ENCODE results near the gene LRRK1. TPM values are rescaled to one million over a fixed set of nuclear protein-coding genes. Genes with fewer than 3 reads are reported as not detected.

LRRK1 gene
- total RNA-seq, 2 experiments from 2014 or later = 1.2 to 1.9 TPM

DNA sequence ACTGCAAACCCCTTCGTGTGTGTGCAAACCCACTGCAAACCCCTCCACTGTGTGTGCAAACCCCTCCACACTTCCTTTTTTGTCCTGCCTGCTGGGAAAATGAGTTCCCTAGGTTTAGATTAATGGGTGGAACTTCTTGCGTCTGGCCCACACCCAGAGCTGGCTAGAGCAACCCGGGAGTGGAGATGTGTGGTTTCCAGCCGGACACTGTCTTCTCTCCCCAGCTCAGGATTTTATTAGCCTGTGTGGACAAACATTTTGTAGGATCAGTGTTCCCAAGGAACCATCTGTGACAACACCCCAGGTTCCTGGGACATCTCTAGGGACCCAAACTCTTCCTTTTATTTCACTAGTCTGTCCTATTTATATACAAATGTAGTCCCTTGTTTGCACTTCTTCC is 9.6 kb upstream of the LRRK1 start:
- H3K27ac Mint-ChIP-seq = no peak overlapping the region
- no peaks in the 10 kb centered on the region for H3K9me3 Mint-ChIP-seq (ENCODE audit: low read depth)
- CTCF ChIA-PET = no interaction called here
- H3K4me3 Mint-ChIP-seq = no peak overlapping the region
- DNase-seq (no peak), ATAC-seq (no peak)
- no peaks in the 10 kb centered on the region for H3K36me3 Mint-ChIP-seq
- no peaks in the 10 kb centered on the region for H3K4me1 Mint-ChIP-seq
- peaks cover 31% of the 10 kb centered on the region for H3K27me3 Mint-ChIP-seq

GRCh38 chr15:100909989-100910955 is 8.9 kb upstream of the LRRK1 start:
- H3K36me3 Mint-ChIP-seq = no peaks in the 10 kb centered on the region
- peaks cover 37% of the 10 kb centered on the region for H3K27me3 Mint-ChIP-seq
- no peak overlapping the region for H3K27ac Mint-ChIP-seq
- ATAC-seq (no peak), DNase-seq (no peak)
- no peaks in the 10 kb centered on the region for H3K9me3 Mint-ChIP-seq (ENCODE audit: low read depth)
- no peaks in the 10 kb centered on the region for H3K4me1 Mint-ChIP-seq
- H3K4me3 Mint-ChIP-seq = no peak overlapping the region
- CTCF ChIA-PET = interaction anchor here (0.9 kb wide), 1 partner anchor 98 kb away, joined by 3 read pairs; no protein-coding TSS in a partner anchor

GRCh38 chr15:100911086-100911485 is 8.1 kb upstream of the LRRK1 start:
- Mint-ChIP-seq H3K27ac (no peak overlapping the region), H3K4me3 (no peak overlapping the region), H3K27me3 (peaks cover 44% of the 10 kb centered on the region), H3K36me3 (no peaks in the 10 kb centered on the region), H3K9me3 (ENCODE audit: low read depth) (no peaks in the 10 kb centered on the region), H3K4me1 (no peaks in the 10 kb centered on the region)
- no peak for DNase-seq
- ATAC-seq = no peak
- CTCF ChIA-PET = no interaction called here

DNA sequence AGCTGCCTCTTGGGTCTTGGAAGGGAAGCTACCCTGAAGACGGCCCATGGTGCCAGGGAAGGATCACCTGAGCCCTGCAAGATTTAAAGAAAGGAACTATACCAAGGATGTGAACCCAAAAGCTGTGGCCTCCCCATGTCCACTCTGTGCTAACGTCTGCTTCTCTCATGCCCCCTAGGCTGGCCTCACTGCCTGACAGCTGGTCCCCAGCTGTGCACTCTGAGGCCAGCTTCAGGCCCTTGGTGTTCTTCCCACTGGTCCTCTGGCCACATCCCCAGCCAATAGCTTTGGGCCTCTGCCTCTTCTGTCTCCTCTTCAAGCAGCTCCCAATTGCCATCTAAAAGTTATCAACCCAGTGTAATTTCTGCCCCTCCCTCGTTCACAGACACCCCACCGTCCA is 5.2 kb upstream of the LRRK1 start:
- CTCF ChIA-PET = interaction anchor here (11.2 kb wide), 1 partner anchor 94 kb away, joined by 289 read pairs; no protein-coding TSS in a partner anchor
- Mint-ChIP-seq H3K36me3 (no peaks in the 10 kb centered on the region), H3K27me3 (peaks cover 59% of the 10 kb centered on the region)

GRCh38 chr15:100914876-100915275 is 4.3 kb upstream of the LRRK1 start:
- no peak overlapping the region for H3K4me3 Mint-ChIP-seq
- CTCF ChIA-PET = interaction anchor here (11.2 kb wide), 1 partner anchor 93 kb away, joined by 289 read pairs; no protein-coding TSS in a partner anchor
- H3K27me3 Mint-ChIP-seq = peaks cover 61% of the 10 kb centered on the region
- peaks cover 9% of the 10 kb centered on the region for H3K4me1 Mint-ChIP-seq
- no peaks in the 10 kb centered on the region for H3K9me3 Mint-ChIP-seq (ENCODE audit: low read depth)
- H3K27ac Mint-ChIP-seq = no peak overlapping the region
- no peak for ATAC-seq
- no peaks in the 10 kb centered on the region for H3K36me3 Mint-ChIP-seq
- no peak for DNase-seq

More for the DNA sequence above, 5.2 kb upstream of the LRRK1 start:
- Mint-ChIP-seq H3K4me3 (no peak overlapping the region), H3K9me3 (ENCODE audit: low read depth) (no peaks in the 10 kb centered on the region), H3K27ac (no peak overlapping the region), H3K4me1 (peaks cover 8% of the 10 kb centered on the region)
- no peak for DNase-seq
- no peak for ATAC-seq

- Mint-ChIP-seq H3K27ac (no peak overlapping the region), H3K9me3 (ENCODE audit: low read depth) (no peaks in the 10 kb centered on the region), H3K36me3 (no peaks in the 10 kb centered on the region), H3K4me3 (peak overlapping the region; percentile 64), H3K4me1 (peaks cover 26% of the 10 kb centered on the region), H3K27me3 (peaks cover 83% of the 10 kb centered on the region)
- CTCF ChIA-PET = interaction anchor here (0.6 to 11.2 kb wide), 27 partner anchors 10 to 586 kb away, joined by 3 to 289 read pairs (median 4); partner anchors contain the start of gene ADAMTS17
- DNase-seq = peak; percentile 78
- peak; percentile 94 for ATAC-seq
These were observed 995 bp upstream of the LRRK1 start for GRCh38 chr15:100918034-100918689.

DNA sequence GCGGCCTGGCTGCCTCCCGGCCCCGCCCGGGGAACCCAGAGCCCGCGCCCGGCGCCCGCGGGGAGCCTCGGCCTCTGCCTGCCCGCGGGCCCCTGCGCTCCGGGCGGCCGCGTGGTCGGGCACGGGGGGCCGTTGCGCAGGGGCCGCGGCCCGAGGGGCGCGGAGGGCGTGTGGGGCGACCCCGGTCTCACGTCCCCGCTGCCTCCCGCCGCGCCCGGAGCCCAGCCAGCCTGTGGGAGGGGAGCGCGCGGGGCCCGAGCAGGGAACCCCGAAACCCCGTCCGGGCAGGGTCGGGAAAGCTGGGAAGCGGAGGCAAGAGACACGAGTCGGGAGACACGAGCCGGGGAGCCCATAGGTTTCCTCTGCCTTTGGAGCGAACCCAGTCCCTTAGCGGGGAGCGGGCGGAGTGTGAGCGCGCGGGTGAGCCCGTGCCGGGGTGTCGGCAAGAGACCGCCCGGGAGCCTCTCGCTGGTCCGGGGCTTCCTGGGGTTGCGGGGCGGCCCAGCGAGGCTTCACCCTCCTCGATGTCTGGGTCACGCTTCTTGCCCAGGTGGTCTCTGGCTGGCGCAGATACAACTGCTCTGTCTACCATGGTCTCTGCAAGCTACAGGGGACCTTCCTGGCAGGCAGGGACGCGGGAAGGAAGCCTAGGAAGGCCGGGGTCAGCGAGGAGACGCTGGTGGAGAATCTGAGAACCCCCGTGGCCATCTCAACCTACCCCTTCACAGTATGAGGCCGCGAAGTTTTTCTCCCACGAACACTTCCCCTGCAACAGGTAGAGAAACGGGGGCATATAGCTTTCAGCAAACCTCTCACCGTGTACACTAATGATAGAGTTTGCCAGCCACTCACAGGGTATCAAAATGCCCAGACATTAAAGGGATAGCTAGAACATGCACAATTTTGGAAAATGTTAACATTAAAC is 586 bp downstream of the LRRK1 start:
- peaks cover 78% of the 10 kb centered on the region for H3K27me3 Mint-ChIP-seq
- no peaks in the 10 kb centered on the region for H3K36me3 Mint-ChIP-seq
- H3K4me1 Mint-ChIP-seq = peaks cover 26% of the 10 kb centered on the region
- peak overlapping the region; percentile 60 for H3K4me3 Mint-ChIP-seq
- H3K9me3 Mint-ChIP-seq (ENCODE audit: low read depth) = no peaks in the 10 kb centered on the region
- DNase-seq (no peak), ATAC-seq (peak; percentile 12)
- no peak overlapping the region for H3K27ac Mint-ChIP-seq
- CTCF ChIA-PET = interaction anchor here (0.6 to 11.2 kb wide), 2 partner anchors 88 to 570 kb away, joined by 3 to 289 read pairs; no protein-coding TSS in a partner anchor

DNA sequence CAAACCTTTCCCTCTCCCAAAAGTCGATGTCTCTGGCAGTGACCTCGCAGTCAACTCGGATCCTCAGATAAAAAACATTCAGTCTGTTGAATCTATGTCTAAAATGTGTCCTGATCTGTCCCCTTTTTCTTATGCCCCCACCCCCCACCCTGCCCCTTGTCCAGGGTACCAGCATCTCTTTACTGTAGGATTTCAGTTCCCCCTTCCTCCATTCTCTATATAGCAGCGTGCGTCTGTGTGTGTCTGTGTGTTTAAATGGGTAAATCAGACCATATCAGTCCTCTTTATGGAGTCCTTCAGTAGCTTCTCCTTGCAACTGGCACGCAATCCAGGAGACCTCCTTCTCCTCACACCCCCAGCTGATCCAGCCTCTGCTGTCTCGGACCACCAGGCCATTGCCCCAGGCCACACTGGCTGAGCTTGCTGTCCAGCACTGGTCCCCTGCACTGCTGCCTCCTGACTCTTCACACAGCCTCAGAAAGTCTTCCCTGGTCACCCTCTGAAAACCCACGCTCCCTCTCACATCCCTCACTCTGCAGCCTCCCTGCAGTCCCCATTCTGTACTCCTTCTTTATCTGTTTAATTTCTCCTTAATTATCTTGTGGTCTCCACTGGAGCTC is 1.5 kb downstream of the LRRK1 start:
- Mint-ChIP-seq H3K4me3 (peak overlapping the region; percentile 10), H3K4me1 (peaks cover 26% of the 10 kb centered on the region), H3K36me3 (no peaks in the 10 kb centered on the region), H3K9me3 (ENCODE audit: low read depth) (no peaks in the 10 kb centered on the region), H3K27ac (no peak overlapping the region), H3K27me3 (peaks cover 71% of the 10 kb centered on the region)
- ATAC-seq = no peak
- no peak for DNase-seq
- CTCF ChIA-PET = interaction anchor here (0.6 to 11.2 kb wide), 3 partner anchors 31 to 571 kb away, joined by 3 to 289 read pairs (median 3); no protein-coding TSS in a partner anchor

DNA sequence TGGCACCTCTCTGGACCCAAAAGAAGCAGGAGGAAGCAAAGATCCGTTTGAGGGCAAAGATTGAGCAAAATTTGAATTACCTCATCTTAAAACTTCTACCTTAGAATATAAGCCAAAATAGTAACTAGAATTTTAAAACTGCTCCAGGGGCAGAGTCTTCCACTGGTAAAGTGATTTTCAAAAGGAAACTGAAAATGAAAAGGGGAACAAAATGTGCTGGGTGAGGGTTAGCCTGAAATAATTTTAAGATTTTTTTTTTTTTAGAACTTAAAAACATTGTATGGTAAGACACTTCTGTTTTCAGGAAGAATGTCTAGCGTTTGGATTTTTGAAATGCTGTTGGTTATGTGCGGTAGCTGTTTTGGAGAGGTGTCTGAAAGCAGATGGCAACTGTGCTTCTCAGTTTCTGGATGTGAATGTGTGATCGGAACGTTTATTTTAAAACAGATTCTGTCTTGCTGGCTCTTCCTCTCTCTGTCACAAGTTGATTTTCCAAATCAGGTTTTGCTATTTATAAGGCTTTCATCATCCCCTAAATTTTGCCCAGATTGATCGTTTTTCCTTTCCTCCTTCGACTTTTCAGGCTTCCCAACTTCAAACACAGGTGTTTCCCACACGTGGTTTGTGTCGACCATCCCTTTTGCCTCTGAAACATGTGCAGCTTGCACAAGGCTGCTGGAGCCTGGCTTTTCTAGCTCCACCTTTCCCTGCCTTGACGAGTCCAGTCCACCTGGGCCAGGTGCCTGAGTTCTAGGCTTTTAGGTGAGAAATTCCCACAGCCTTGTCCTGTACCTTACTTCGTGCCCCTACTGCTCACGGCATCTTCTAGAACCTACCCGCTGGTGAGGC is 3.3 kb downstream of the LRRK1 start:
- Mint-ChIP-seq H3K27ac (peak overlapping the region; percentile 1), H3K9me3 (ENCODE audit: low read depth) (no peaks in the 10 kb centered on the region), H3K27me3 (peaks cover 55% of the 10 kb centered on the region), H3K4me3 (peak overlapping the region; percentile 30), H3K4me1 (peaks cover 26% of the 10 kb centered on the region), H3K36me3 (no peaks in the 10 kb centered on the region)
- DNase-seq = peak; percentile 36
- CTCF ChIA-PET = interaction anchor here (1.3 to 11.2 kb wide), 2 partner anchors 33 to 85 kb away, joined by 3 to 289 read pairs; no protein-coding TSS in a partner anchor
- ATAC-seq = no peak

DNA sequence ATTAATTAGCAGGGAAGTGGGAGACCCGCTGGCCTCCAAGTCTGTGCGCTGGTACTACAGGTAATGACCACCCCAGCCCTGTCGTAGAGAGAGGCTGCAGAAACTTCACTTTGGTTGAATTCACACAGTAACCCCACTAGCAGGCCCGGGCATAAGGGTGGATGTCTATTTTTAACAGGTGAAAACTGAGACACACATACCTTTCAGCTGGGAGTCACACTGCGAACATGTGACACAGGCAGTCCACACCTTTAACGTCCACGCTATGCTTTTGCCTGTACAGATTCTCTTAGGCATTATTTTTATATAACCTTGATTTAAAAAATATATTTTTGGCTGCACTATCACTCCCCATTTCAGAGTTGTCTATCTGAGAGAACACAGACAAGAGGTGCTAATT is 3.9 kb downstream of the LRRK1 start:
- CTCF ChIA-PET = interaction anchor here (11.2 kb wide), 1 partner anchor 85 kb away, joined by 289 read pairs; no protein-coding TSS in a partner anchor
- no peak overlapping the region for H3K27ac Mint-ChIP-seq
- peaks cover 50% of the 10 kb centered on the region for H3K27me3 Mint-ChIP-seq
- ATAC-seq (no peak), DNase-seq (peak; percentile 26)
- no peaks in the 10 kb centered on the region for H3K9me3 Mint-ChIP-seq (ENCODE audit: low read depth)
- H3K36me3 Mint-ChIP-seq = no peaks in the 10 kb centered on the region
- H3K4me1 Mint-ChIP-seq = peaks cover 25% of the 10 kb centered on the region
- H3K4me3 Mint-ChIP-seq = no peak overlapping the region

DNA sequence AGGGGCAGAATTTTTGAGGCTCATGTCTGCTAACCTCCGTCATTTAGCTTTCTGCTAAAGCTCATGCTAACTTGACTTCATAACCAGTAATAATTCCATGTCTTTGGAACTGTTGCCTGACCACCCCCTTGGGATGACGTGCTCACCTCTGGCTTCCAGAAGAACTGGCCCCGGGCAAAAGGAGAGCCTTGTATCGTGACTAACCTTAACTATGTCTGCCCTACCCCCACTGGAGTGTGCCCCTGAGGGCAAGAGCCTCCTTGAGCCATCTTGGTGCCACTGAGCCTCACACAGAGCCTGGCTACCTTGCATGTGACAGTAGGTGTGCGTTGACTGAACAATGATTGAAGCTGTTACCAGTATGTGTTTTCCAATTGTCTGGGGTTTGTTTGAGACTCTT is 4.7 kb downstream of the LRRK1 start:
- H3K9me3 Mint-ChIP-seq (ENCODE audit: low read depth) = no peaks in the 10 kb centered on the region
- ATAC-seq (no peak), DNase-seq (peak; percentile 31)
- peaks cover 42% of the 10 kb centered on the region for H3K27me3 Mint-ChIP-seq
- no peak overlapping the region for H3K27ac Mint-ChIP-seq
- H3K36me3 Mint-ChIP-seq = no peaks in the 10 kb centered on the region
- peaks cover 18% of the 10 kb centered on the region for H3K4me1 Mint-ChIP-seq
- H3K4me3 Mint-ChIP-seq = no peak overlapping the region
- CTCF ChIA-PET = interaction anchor here (11.2 kb wide), 1 partner anchor 84 kb away, joined by 289 read pairs; no protein-coding TSS in a partner anchor
